ENCODE data around the gene SEC24B. TPM values are rescaled to one million over a fixed set of nuclear protein-coding genes. Genes with fewer than 3 reads are reported as not detected.

SEC24B gene
- total RNA-seq, 1 donor from 2014 or later: 32.7 TPM

DNA sequence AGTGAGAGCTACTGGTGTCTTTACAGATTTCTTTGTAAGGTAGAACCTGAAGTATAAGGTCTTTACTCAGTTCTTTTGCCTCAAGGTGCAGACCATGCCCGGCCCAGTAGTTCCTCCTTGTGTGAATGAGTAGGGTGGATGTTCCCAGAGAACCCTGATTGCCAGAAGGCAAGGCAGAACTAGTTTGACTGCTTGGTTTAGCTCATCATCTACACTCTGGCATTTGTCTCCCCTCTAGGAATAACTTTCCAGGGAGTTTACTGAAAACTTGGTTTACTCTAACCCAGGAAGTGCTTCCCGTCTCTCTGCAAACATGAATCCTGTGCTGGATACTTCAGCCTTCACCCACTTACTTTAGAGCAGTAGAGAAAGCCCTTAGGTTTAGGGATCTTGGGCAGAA lies 155.5 kb downstream of the SEC24B start:
- H3K27ac Mint-ChIP-seq (ENCODE audit: unreplicated experiment): no peak overlapping the region
- H3K4me1 Mint-ChIP-seq (ENCODE audit: low read depth): peaks cover 5% of the 10 kb centered on the region
- no peaks in the 10 kb centered on the region for H3K9me3 Mint-ChIP-seq (ENCODE audit: low read depth)
- H3K36me3 Mint-ChIP-seq (ENCODE audit: low read depth): peaks cover 2% of the 10 kb centered on the region
- DNase-seq (ENCODE audit: low spot score): no peak
- no peak for TF ChIP-seq CTCF (IDR thresholded peaks at IDR 0.05)
- no peaks in the 10 kb centered on the region for H3K27me3 Mint-ChIP-seq (ENCODE audit: low read depth)
- H3K4me3 Mint-ChIP-seq (ENCODE audit: unreplicated experiment): no peak overlapping the region

DNA sequence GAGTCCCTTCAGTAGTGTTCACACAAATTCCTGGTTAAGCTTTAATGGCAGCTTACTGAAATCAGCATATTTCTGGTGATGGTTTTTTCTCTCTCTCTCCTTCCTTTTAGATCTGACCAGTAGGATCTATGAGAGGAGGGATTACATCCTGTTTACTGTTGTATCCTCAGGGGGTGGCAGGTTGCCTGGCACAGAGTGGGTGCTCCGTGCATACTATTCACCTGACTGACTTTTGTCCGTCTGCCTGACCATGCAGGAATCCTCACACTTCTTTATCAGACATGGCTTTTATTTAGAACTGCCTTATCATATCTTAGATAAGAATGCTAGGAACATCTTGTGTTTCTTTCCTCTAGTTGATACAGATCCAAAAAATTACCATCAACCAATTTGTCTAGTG lies 156.0 kb downstream of the SEC24B start:
- TF ChIP-seq CTCF (IDR thresholded peaks at IDR 0.05): no peak
- DNase-seq (ENCODE audit: low spot score): no peak
- no peak overlapping the region for H3K27ac Mint-ChIP-seq (ENCODE audit: unreplicated experiment)
- no peaks in the 10 kb centered on the region for H3K27me3 Mint-ChIP-seq (ENCODE audit: low read depth)
- H3K36me3 Mint-ChIP-seq (ENCODE audit: low read depth): peaks cover 2% of the 10 kb centered on the region
- peaks cover 5% of the 10 kb centered on the region for H3K4me1 Mint-ChIP-seq (ENCODE audit: low read depth)
- H3K4me3 Mint-ChIP-seq (ENCODE audit: unreplicated experiment): no peak overlapping the region
- H3K9me3 Mint-ChIP-seq (ENCODE audit: low read depth): no peaks in the 10 kb centered on the region

Small RNAs within 50 kb of the gene (microRNA-seq; reads per million reads assigned to microRNA genes)
- gene MIR576 (ENCODE audit: borderline number of aligned reads): 8.3 reads per million, percentile 18 among the genes with 10 or more reads in this experiment

Other genes with a start within 250 kb of the SEC24B start
- gene COL25A1, start 131.2 kb upstream of the SEC24B start, total RNA-seq: 0.45 to 1.3 TPM (median 0.62 TPM) in 3 replicates
- gene MCUB, start 126.4 kb downstream of the SEC24B start, total RNA-seq: 7.2 to 11.4 TPM (median 9.5 TPM) in 3 replicates

All from chondrocyte (in vitro differentiated cells).